Measurements from ENCODE around the gene EXOC3.

Gene EXOC3

DNA sequence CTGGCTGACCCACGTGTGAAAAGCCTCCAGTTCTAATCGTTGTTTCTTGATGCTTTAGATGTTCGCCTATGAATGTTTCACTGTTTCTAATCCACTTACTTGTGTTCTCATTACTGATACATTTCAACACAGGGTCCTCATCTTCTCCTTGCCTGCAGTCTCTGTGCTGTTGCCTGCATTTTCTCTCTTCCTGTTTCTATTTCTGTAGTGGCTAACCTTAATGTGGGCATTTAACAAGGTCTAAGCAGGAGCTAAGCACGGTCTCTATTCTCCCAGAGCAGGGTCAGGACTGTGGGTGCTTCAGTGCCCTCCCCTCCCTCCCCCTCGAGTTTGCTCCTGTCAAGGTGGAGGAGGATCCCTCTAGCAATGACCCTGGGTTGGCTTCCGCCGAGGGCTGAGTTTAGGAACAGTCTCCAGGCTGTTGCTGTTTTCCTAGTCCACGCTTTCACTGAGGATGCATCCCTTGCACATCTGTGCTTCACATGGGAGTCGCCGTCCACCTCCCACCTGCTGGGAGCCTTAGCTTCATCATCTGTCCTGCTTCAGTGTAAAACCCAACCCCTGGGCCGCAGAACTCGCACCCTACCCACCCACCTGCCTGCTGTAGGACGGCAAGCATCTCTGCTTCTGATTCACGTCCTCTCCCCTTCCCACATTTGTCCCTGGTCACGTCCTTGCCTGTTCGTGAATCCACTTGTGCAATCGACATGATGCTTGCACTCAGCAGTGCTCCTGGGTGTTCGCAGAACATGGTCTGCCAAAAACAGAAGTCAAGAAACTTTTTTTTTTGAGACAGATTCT is 2.4 kb upstream of the EXOC3 start:
- peak; percentile 20 to 40 for DNase-seq

GRCh38 chr5:441996-442334 is 1.0 kb upstream of the EXOC3 start:
- DNase-seq = no peak

GRCh38 chr5:443239-444151 is 519 bp downstream of the EXOC3 start:
- no peak for DNase-seq

GRCh38 chr5:444226-444625 is 1.2 kb downstream of the EXOC3 start:
- DNase-seq = no peak

DNA sequence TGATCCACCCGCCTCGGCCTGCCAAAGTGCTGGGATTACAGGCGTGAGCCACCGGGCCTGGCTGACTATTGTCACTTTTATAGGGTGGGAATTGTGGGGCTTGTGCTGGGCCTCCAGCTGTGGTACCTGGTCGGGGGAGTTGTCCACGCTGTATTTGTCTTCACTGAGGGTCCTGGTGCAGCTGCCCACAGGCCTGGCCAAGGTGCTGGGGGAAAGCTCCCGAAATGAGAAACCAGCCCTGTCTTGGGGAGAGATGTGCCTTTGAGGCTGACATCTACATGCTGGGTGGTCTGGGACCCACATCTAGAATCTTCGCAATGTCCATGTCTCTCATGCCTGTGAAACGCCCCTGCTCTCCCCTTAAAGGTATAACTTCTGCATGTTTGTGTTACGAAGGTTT is 2.6 kb downstream of the EXOC3 start:
- no peak for DNase-seq

DNA sequence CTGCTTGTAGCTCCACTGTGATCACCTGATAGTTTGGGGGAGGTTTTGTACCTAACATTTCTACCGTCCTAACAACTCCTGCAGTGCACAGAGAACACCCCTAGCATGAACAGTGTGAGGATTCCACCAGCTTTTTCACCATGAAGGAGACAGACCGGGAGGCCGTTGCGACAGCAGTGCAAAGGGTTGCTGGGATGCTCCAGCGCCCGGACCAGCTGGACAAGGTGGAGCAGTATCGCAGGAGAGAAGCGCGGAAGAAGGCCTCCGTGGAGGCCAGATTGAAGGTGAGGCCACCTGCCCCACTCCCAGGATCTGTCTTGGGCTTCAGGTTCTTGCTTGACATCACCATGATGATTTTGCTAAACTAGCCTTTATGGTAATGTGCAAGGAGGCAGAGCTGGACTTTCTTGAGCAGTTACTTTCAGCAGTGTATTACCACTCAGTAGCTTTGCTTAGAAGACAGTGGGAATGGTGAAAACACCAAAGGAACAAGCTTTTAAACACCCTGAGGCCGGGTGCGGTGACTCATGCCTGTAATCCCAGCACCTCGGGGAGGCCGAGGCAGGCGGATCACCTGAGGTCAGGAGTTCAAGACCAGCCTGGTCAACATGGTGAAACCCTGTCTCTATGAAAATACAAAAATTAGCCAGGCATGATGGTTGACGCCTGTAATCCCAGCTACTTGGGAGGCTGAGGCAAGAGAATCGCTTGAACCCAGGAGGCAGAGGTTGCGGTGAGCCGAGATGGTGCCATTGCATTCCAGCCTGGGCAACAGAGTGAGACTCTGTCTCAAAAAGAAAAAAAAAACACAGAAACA is 3.3 kb downstream of the EXOC3 start:
- no peak for DNase-seq

- peak; percentile 36 to 61 for DNase-seq
Measured at GRCh38 chr5:446883-447263, 3.9 kb downstream of the EXOC3 start.

DNA sequence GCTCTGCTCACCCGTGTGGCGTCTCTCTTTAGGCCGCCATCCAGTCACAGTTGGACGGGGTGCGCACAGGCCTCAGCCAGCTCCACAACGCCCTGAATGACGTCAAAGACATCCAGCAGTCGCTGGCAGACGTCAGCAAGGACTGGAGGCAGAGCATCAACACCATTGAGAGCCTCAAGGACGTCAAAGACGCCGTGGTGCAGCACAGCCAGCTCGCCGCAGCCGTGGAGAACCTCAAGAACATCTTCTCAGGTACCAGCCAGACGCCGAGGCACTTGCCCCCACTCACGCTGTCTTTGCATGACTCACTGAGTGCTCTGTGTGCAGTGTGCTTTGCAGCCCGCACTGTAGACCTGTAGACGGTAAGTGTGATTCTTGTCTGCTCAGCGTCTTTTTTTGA is 4.5 kb downstream of the EXOC3 start:
- no peak for DNase-seq

DNA sequence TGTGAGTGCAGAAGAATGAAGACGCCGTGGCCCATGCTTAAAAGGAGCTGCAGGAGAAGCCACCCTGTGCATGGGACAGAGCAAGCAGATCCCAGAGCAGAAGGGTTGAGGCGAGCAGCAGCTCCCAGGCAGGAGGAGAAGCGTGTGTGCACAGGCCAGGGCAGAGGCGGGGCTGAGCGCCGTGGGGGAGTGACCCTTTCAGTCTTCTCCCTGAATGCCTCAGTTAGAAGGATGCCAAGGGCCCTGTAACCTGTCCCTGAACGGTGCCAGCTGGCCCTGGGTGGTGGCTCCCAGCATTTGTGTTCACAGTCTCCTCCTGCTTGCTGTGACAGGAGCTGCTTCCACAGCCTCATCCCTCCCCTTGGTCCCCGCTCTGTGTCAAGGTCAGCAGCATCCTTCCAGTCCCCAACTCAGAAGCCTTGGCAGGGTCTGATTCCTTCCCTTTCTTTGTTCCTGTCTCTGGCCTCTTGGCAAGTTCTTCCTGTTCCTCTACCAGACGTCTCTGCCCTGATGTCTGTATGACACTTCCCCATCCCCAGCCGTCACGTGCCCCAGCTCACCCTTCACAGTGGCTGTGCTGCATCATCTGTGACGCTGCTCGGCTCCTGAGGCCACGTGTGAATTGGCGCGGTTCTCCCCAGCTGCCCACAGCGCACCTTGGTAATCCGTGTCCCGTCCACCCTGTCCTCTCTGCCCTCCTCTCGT is 5.2 kb downstream of the EXOC3 start:
- DNase-seq = peak; percentile 72 to 81

- DNase-seq = no peak
Measured at GRCh38 chr5:448766-449090, 5.8 kb downstream of the EXOC3 start.

DNA sequence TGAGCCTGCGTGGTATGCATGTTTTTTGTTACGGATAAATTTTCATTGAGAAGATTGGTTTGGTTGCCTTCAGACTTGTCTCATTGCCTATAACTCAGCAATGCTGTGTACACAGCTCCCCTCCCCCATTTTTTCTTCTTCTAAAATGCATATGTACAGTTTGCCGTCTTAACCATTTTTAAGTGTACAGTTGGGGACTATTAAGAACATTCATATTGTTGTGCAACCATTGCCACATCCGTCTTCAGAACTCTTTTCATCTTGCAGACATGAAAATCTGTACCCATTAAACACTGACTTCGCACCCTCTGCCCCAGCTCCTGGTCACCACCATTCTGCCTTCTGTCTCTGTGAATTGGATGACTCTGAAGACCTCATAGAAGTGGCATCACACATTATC is 6.2 kb downstream of the EXOC3 start:
- no peak for DNase-seq

DNA sequence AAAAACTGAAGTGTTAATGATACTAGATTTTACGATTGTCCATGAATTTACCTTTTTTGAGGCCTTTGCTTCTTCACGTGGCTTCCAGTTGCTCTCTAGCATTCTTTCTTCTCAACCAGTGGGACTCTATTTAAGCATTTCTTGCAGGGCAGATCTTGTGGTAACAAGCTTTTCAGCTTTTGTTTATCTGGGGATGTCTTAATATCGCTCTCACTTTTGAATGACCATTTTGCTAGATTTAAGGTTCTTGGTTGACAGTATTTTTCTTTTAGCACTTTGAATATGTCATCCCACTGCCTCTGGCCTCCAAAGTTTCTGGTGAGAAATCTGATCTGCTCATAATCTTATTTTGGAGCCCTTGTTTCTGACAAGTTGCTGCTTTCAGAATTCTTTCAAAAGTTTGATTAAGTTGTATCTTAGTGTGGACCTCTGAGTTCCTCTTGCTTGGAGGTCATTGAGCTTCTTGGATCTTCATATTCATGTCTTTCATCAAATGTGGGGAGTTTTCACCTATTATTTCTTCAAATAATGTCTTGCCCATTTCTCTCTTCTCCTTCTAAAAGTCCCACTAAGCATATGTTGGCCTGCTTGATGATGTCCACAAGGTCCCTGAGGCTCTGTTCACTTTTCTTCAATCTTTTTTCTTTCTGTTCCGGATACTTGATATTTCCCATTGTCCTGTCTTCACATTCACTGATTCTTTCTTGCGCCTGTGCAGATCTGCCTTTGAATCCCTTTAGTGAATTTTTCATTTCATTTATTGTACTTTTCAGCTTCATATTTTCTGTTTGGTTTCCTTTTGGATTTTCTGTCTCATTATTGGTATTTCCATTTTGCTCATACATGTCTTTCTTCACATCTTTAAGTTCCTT is 8.8 kb downstream of the EXOC3 start:
- no peak for DNase-seq

DNA sequence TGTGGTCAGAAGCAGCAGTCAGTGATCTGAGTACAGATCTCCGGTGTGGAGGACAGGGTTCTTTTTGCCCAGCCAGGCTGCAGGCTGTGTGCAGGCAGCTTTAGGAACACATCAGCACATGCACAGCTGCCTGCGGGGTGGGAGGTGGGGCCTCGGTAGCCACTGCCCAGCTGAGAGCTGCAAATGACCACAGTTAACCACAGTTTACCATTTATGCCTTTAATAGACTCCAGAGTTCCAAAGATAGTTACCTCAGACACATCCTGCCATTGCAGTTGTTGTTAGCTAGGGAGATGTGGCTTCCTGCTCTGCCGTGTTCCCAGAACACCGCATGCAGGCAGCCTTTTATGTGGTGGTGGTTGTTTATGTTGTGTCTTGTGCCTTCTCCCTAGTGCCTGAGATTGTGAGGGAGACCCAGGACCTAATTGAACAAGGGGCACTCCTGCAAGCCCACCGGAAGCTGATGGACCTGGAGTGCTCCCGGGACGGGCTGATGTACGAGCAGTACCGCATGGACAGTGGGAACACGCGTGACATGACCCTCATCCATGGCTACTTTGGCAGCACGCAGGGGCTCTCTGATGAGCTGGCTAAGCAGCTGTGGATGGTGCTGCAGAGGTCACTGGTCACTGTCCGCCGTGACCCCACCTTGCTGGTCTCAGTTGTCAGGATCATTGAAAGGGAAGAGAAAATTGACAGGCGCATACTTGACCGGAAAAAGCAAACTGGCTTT is 10.2 kb downstream of the EXOC3 start:
- DNase-seq = no peak

- no peak for DNase-seq
Measured at GRCh38 chr5:453725-454481, 10.9 kb downstream of the EXOC3 start.

DNA sequence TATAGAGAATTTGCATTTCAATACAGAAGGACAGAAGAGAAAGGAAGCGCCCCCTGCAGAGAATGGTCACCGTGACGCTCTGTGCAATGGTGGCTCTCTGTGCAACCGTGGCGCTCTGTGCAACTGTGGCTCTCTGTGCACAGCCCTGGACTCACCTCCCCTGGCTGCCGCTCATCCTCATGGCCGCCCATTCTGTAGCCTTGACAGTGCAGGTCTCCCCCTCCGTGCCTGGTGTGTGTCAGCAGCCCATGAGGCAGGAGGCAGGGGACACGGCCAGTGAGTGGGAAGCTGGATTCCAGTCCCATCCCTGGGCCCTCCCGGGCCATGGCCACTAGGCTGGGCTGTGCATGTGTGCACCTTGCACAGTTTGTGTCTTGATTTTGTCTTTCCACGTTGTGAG is 12.0 kb downstream of the EXOC3 start:
- no peak for DNase-seq

DNA sequence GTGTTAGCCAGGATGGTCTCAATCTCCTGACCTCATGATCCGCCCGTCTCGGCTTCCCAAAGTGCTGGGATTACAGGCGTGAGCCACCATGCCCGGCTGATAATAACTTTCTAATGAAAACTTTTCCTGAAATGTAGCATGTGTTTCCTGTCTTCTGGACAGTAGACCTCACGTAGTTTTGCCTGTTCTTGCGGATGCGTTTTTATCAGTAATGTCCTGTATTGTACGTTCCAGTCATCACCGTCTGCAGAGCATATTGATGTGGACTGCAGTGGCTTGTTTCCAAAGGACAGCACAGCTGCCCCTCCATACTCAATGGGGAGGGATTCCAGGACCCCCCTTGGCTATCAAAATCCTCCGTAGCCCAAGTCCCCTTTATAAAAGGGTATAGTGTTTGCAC is 12.8 kb downstream of the EXOC3 start:
- DNase-seq = no peak

DNA sequence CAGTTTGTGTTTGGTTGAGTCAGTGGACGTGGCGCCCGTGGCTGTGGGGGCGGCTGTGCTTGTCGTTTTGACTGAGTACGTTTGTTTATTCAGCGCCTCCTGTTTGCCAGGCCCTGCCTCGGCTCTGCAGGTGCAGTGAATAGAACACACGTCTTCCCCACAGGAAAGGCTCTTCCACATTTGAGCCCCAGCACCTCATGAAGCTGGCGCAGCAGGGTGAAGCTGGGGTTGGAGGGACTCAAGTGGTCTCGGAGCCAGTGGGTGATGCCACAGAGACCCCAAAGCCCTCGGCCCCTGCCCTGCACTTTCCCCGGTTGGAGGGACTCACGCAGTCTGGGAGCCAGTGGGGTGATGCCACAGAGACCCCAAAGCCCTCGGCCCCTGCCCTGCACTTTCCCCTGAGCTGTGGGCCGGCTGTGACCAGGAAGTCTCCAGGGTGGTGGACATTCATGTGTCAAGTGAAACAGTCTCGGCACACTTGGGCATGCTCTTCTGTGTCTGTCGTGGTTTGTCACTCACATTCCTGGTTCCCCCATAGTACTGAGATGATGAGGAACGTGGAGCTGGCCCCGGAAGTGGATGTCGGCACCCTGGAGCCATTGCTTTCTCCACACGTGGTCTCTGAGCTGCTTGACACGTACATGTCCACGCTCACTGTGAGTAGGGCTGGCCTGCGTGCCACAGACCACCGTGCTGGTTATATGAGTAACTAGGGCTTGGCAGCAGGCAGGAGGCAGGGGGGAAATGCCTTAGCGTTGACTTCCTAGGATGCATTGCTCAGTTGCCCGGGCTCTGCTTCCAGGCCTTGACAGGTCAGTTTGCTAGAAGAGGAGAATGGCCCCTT is 13.6 kb downstream of the EXOC3 start:
- DNase-seq = no peak

DNA sequence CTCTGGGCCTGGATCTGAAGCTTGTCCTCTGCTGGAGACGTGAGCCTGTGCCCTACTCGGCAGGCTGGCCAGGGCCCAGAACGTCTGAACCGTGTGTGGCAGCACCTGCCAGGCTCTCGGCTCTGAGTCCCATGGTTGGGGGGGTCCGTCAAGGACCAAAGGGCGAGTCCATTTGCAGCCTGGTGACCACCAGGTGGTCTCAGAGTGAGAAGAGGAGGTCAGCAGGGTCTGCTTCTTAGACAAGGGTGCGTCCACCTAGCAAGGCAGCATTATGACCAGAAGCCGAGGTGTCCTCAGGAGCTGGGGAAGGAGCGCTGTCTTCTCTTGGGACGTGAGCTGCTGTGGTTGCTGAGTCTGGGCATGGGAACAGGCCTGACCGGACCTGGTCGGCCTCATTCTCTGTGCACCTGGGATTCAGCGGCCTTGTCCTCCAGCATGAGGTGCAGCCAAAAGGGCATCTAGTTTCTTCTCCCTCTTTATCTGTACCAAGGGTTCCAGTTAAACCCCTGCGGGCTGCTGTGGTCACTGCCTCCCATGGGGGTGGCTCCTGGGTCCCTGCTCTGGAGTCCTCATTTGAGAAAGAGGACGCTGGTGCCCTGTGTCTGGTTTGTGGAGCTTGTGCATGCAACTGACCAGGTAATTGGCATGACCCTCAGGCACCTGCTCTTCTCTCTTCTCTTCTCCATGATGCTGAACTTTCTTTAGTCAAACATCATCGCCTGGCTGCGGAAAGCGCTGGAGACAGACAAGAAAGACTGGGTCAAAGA is 14.4 kb downstream of the EXOC3 start:
- no peak for DNase-seq
